Ovary (tissue), 9 donors: Measurements from ENCODE around the gene WDR37. TPM values are rescaled to one million over a fixed set of nuclear protein-coding genes. Genes with fewer than 3 reads are reported as not detected.

ENCODE experiments used
- DNase-seq, 5 donors: peaks; one replicate each; pipeline ENCODE4 v3.0.0-alpha.2; 2019 to 2020
- H3K27ac ChIP-seq, 2 donors: fragments of 200-600 bp; one replicate each; pipeline versions ENCODE4 v1.5.1 to v1.8.0; 2019 to 2022
- H3K27me3 ChIP-seq: fragments of 200-600 bp; one replicate; pipeline ENCODE4 v1.8.0; 2022
- H3K36me3 ChIP-seq: fragments of 200-600 bp; sonication (generic); one replicate; pipeline ENCODE4 v1.5.1; 2019
- H3K4me1 ChIP-seq: one replicate; pipeline ENCODE4 v1.8.1; 2013; ENCODE audit warnings: mild to moderate bottlenecking, moderate library complexity; ENCODE audit not compliant: insufficient read depth
- H3K4me3 ChIP-seq: fragments of 200-600 bp; sonication (generic); one replicate; pipeline ENCODE4 v1.5.1; 2017
- H3K9me3 ChIP-seq, 2 donors: fragments of 200-600 bp in 1 of 2; sonication (generic) in 1 of 2; one replicate each; pipeline versions ENCODE4 v1.5.1 to v1.8.1; 2013 to 2019; ENCODE audit warnings: mild to moderate bottlenecking in 1 of 2, moderate library complexity in 1 of 2
- CTCF ChIP-seq, 3 donors: fragments of 450-650 bp in 2 of 3; fragments of 200-600 bp in 1 of 3; IDR thresholded peaks; one replicate each; pipeline versions ENCODE4 v1.5.1 to v1.8.0; 2016 to 2022; ENCODE audit warnings: antibody characterized with exemption in 3 of 3, mild to moderate bottlenecking in 1 of 3
- EP300 ChIP-seq: sonication (generic); formaldehyde crosslinking; IDR thresholded peaks from one replicate; pipeline ENCODE4 v1.6.1; 2017; ENCODE audit warnings: antibody characterized with exemption
- POLR2A ChIP-seq: fragments of 450-650 bp; IDR thresholded peaks from one replicate; pipeline ENCODE4 v1.6.1; 2017; ENCODE audit warnings: antibody characterized with exemption, mild to moderate bottlenecking, moderate library complexity
- WGBS, 3 donors: extraction: QIAGEN DNeasy Blood & Tissue Kit in 1 of 3; methylation state at CpG; one replicate each; pipeline versions ENCODE4 v1.1.5 to v1.1.7; 2013 to 2017; 5-methylcytosine and 5-hydroxymethylcytosine counted together
- intact Hi-C, 4 donors: fragments of 100-400 bp; cut with DNase I; formaldehyde crosslinking; loops; one replicate each; pipeline versions ENCODE4 v1.11.0 to v1.15.1; 2022 to 2023
- polyA plus RNA-seq, 2 donors: library from polyadenylated mRNA; stranded (reverse); fragments of 200-250 nt in 1 of 2; fragments of 350-450 nt in 1 of 2; fragmentation: Illumina TruSeq in 1 of 2; extraction: RNeasy Lipid Tissue Mini Kit (QIAGEN cat#74804) in 1 of 2; gene quantifications; one replicate each; pipeline ENCODE4 v1.2.3, GENCODE V29; 2013 to 2014
- total RNA-seq, 7 donors: library from RNA; depleted of rRNA in 2 of 7; stranded (reverse); fragments of >200 nt in 2 of 7; fragmentation: NEBNext Ultra II Directional in 3 of 7; extraction: Animal tissue kit (Norgen Biotek cat#: 25700) in 3 of 7; gene quantifications; one replicate each; pipeline versions ENCODE4 v1.1.0 to v1.2.4, GENCODE V29; 2016 to 2023
- donor health status: DM: no; HTN: no; CAD: no; lungs with moderate emphysema.
- donor health status: DM: no; HTN: no; CAD: no.
- donor health status: Bipolar disorder and iron deficiency.
- donor health status: DM: yes; HTN: yes; CAD: no.
- donor health status: DM: no; HTN: no; CAD: no.
- donor health status: DM: yes; HTN: yes; CAD: no.

WDR37 gene
- total and polyA plus RNA-seq, 9 donors: 6.6 to 20.0 (median 14.8) TPM

GRCh38 chr10:1126461-1126860, 70.3 kb downstream of the WDR37 start:
- no peak for TF ChIP-seq CTCF (IDR thresholded peaks at IDR 0.05)
- TF ChIP-seq EP300: no peak
- no peak for TF ChIP-seq POLR2A
- peaks cover 3% of the 10 kb centered on the region for H3K36me3 ChIP-seq
- intact Hi-C loops: no loop called here

GRCh38 chr10:1127629-1128028, 71.4 kb downstream of the WDR37 start:
- Histone ChIP-seq H3K27ac (no peak overlapping the region), H3K36me3 (peaks cover 3% of the 10 kb centered on the region), H3K9me3 (no peaks in the 10 kb centered on the region), H3K27me3 (no peaks in the 10 kb centered on the region), H3K4me1 (peaks cover 1% of the 10 kb centered on the region), H3K4me3 (no peak overlapping the region)
- WGBS, 3 donors: 87 to 95% (median 91%) methylated on average over 15 of the region's 15 CpGs
- intact Hi-C loops: no loop called here
- DNase-seq: no peak
- TF ChIP-seq POLR2A: no peak
- TF ChIP-seq EP300: no peak
- no peak for TF ChIP-seq CTCF (IDR thresholded peaks at IDR 0.05)

More at GRCh38 chr10:1126461-1126860, 70.3 kb downstream of the WDR37 start:
- Histone ChIP-seq H3K27ac (no peak overlapping the region), H3K27me3 (no peaks in the 10 kb centered on the region), H3K4me3 (no peak overlapping the region), H3K4me1 (peaks cover 1% of the 10 kb centered on the region), H3K9me3 (no peaks in the 10 kb centered on the region)
- 92 to 94% (median 93%) methylated on average over 13 of the region's 13 CpGs for WGBS, 3 donors
- DNase-seq: no peak

GRCh38 chr10:1128115-1128514, 71.9 kb downstream of the WDR37 start:
- no peak overlapping the region for H3K27ac ChIP-seq
- 74 to 81% (median 80%) methylated on average over 2 of the region's 2 CpGs for WGBS, 3 donors
- intact Hi-C loops: no loop called here
- peaks cover 3% of the 10 kb centered on the region for H3K36me3 ChIP-seq
- no peaks in the 10 kb centered on the region for H3K9me3 ChIP-seq
- TF ChIP-seq CTCF (IDR thresholded peaks at IDR 0.05) (no peak), EP300 (no peak), POLR2A (no peak)
- DNase-seq: no peak
- no peak overlapping the region for H3K4me3 ChIP-seq
- no peaks in the 10 kb centered on the region for H3K27me3 ChIP-seq
- H3K4me1 ChIP-seq: peaks cover 1% of the 10 kb centered on the region

- TF ChIP-seq EP300 (no peak), CTCF (IDR thresholded peaks at IDR 0.05) (no peak), POLR2A (no peak)
- WGBS, 3 donors: 97 to 98% (median 98%) methylated on average over 21 of the region's 21 CpGs
- H3K9me3 ChIP-seq: no peaks in the 10 kb centered on the region
- H3K4me3 ChIP-seq: no peak overlapping the region
- no peaks in the 10 kb centered on the region for H3K27me3 ChIP-seq
- intact Hi-C loops: no loop called here
- no peak overlapping the region for H3K27ac ChIP-seq
- peaks cover 3% of the 10 kb centered on the region for H3K36me3 ChIP-seq
- H3K4me1 ChIP-seq: peaks cover 1% of the 10 kb centered on the region
- DNase-seq: no peak
These were observed 72.5 kb downstream of the WDR37 start for GRCh38 chr10:1128649-1129048.

- intact Hi-C loops: no loop called here
- DNase-seq: no peak
- H3K36me3 ChIP-seq: peaks cover 3% of the 10 kb centered on the region
- WGBS, 3 donors: 95 to 98% (median 97%) methylated on average over 10 of the region's 10 CpGs
- H3K4me3 ChIP-seq: no peak overlapping the region
- peaks cover 1% of the 10 kb centered on the region for H3K4me1 ChIP-seq
- no peaks in the 10 kb centered on the region for H3K9me3 ChIP-seq
- no peak for TF ChIP-seq EP300
- TF ChIP-seq CTCF (IDR thresholded peaks at IDR 0.05): no peak
- no peak for TF ChIP-seq POLR2A
- H3K27me3 ChIP-seq: no peaks in the 10 kb centered on the region
- no peak overlapping the region for H3K27ac ChIP-seq
These were observed 74.0 kb downstream of the WDR37 start for GRCh38 chr10:1130226-1130625.
